GM23338 (cell line): ENCODE results near the gene PHC3. TPM values are rescaled to one million over a fixed set of nuclear protein-coding genes. Genes with fewer than 3 reads are reported as not detected.
A peak's percentile ranks its signal among the peaks of the same experiment; 100 is the strongest.

ENCODE experiments used
- ATAC-seq: fragments of 200-7000 bp; cut with Tn5 transposase; 3 replicates; pipeline ENCODE4 v1.9.1; 2020
- DNase-seq: peaks from one replicate; pipeline ENCODE4 v3.0.0-alpha.2; 2015; ENCODE audit warnings: low spot score
- H2AFZ ChIP-seq: fragments of 200-600 bp; sonication (generic); 2 replicates; pipeline ENCODE4 v1.8.0; 2016; ENCODE audit warnings: antibody characterized with exemption, mild to moderate bottlenecking, moderate library complexity
- H3F3A ChIP-seq: fragments of 200-600 bp; sonication (generic); replicated peaks from 2 replicates; pipeline ENCODE4 v1.8.0; 2017; ENCODE audit warnings: antibody characterized with exemption, mixed run types, low read depth
- H3K27ac ChIP-seq: fragments of 200-600 bp; sonication (generic); 2 replicates; pipeline ENCODE4 v1.6.1; 2016; ENCODE audit warnings: low read depth
- H3K27me3 ChIP-seq: fragments of 200-600 bp; sonication (generic); 2 replicates; pipeline ENCODE4 v1.8.0; 2016; ENCODE audit warnings: mild to moderate bottlenecking, mixed run types, moderate library complexity; ENCODE audit not compliant: insufficient read depth
- H3K36me3 ChIP-seq: fragments of 200-600 bp; sonication (generic); 2 replicates; pipeline ENCODE4 v1.8.0; 2016; ENCODE audit warnings: mild to moderate bottlenecking; ENCODE audit not compliant: insufficient read depth
- H3K4me1 ChIP-seq: fragments of 200-600 bp; sonication (generic); 2 replicates; pipeline ENCODE4 v1.8.0; 2016; ENCODE audit warnings: mild to moderate bottlenecking, moderate library complexity; ENCODE audit not compliant: insufficient read depth
- H3K4me2 ChIP-seq: fragments of 200-600 bp; sonication (generic); 2 replicates; pipeline ENCODE4 v1.7.1; 2017; ENCODE audit warnings: mixed run types
- H3K4me3 ChIP-seq: fragments of 200-600 bp; sonication (generic); 2 replicates; pipeline ENCODE4 v1.6.1; 2016; ENCODE audit warnings: mixed run types
- H3K79me2 ChIP-seq: fragments of 200-600 bp; sonication (generic); replicated peaks from 2 replicates; pipeline ENCODE4 v1.8.0; 2017; ENCODE audit warnings: mild to moderate bottlenecking; ENCODE audit not compliant: insufficient read depth
- H3K9me2 ChIP-seq: fragments of 200-600 bp; sonication (generic); 2 replicates; pipeline ENCODE4 v1.8.0; 2017; ENCODE audit not compliant: insufficient read depth
- H4K20me1 ChIP-seq: fragments of 200-600 bp; sonication (generic); replicated peaks from 2 replicates; pipeline ENCODE4 v1.8.0; 2017; ENCODE audit warnings: mild to moderate bottlenecking; ENCODE audit not compliant: insufficient read depth
- H3K27ac Mint-ChIP-seq: 2 replicates; pipeline ENCODE4 v1.8.0; 2020; ENCODE audit warnings: inconsistent platforms, mild to moderate bottlenecking, moderate library complexity, mixed read lengths
- H3K27me3 Mint-ChIP-seq: 3 replicates; pipeline ENCODE4 v1.8.0; 2022; ENCODE audit warnings: low read depth, mild to moderate bottlenecking, moderate library complexity, mixed read lengths, inconsistent platforms; ENCODE audit not compliant: insufficient read depth, poor library complexity
- H3K36me3 Mint-ChIP-seq: 3 replicates; pipeline ENCODE4 v1.8.0; 2021; ENCODE audit warnings: low read depth, mild to moderate bottlenecking, inconsistent platforms, moderate library complexity, mixed read lengths
- H3K4me1 Mint-ChIP-seq: 3 replicates; pipeline ENCODE4 v1.8.0; 2020; ENCODE audit warnings: mild to moderate bottlenecking, inconsistent platforms, mixed read lengths
- H3K4me3 Mint-ChIP-seq: 3 replicates; pipeline ENCODE4 v1.8.0; 2021; ENCODE audit warnings: moderate library complexity, mild to moderate bottlenecking, inconsistent platforms, mixed read lengths
- H3K9me3 Mint-ChIP-seq: 3 replicates; pipeline ENCODE4 v1.8.0; 2020; ENCODE audit warnings: moderate library complexity, mild to moderate bottlenecking, inconsistent platforms, mixed read lengths
- CREB1 ChIP-seq: fragments of 250-450 bp; sonication (Bioruptor Pico); IDR thresholded peaks from 2 replicates; pipeline ENCODE4 v1.5.0; 2020; ENCODE audit warnings: low read depth, mild to moderate bottlenecking, moderate library complexity
- EZH2 ChIP-seq: fragments of 200-600 bp; sonication (generic); IDR thresholded peaks from one replicate; pipeline ENCODE4 v1.8.0; 2017; ENCODE audit warnings: antibody characterized with exemption, mild to moderate bottlenecking, low read depth; ENCODE audit not compliant: unreplicated experiment
- EZH2phosphoT487 ChIP-seq: fragments of 200-600 bp; sonication (generic); IDR thresholded peaks from one replicate; pipeline ENCODE4 v1.8.1; 2018; ENCODE audit warnings: antibody characterized with exemption; ENCODE audit not compliant: unreplicated experiment
- JUNB ChIP-seq: IDR thresholded peaks from one replicate; pipeline ENCODE4 v1.6.1; 2016; ENCODE audit warnings: antibody characterized with exemption; ENCODE audit not compliant: unreplicated experiment
- NANOG ChIP-seq: IDR thresholded peaks from 2 replicates; pipeline ENCODE4 v1.6.1; 2016; ENCODE audit warnings: antibody characterized with exemption, borderline replicate concordance
- POLR2AphosphoS5 ChIP-seq: IDR thresholded peaks from 2 replicates; pipeline ENCODE4 v1.6.1; 2016; ENCODE audit warnings: antibody characterized with exemption, low read depth
- STAT1 ChIP-seq: IDR thresholded peaks from one replicate; pipeline ENCODE4 v1.6.1; 2016; ENCODE audit warnings: antibody characterized with exemption; ENCODE audit not compliant: unreplicated experiment
- ZNF114 ChIP-seq: fragments of 250-450 bp; sonication (Bioruptor Pico); IDR thresholded peaks from 2 replicates; pipeline ENCODE4 v1.5.0; 2020; ENCODE audit warnings: mild to moderate bottlenecking, moderate library complexity
- ZNF331 ChIP-seq: fragments of 250-450 bp; sonication (Bioruptor Pico); IDR thresholded peaks from 2 replicates; pipeline ENCODE4 v1.5.0; 2020; ENCODE audit warnings: low read depth, mild to moderate bottlenecking, moderate library complexity
- polyA plus RNA-seq: library from polyadenylated mRNA; unstranded; fragments of >200 nt; fragmentation: Nextera tagmentation; extraction: Ambion mirVana; gene quantifications from 2 replicates; pipeline ENCODE4 v1.2.1, GENCODE V29; 2016
- total RNA-seq: library from RNA; depleted of rRNA; stranded (reverse); fragments of >200 nt; shearing (Covaris generic); gene quantifications from 2 replicates; pipeline ENCODE4 v1.2.3, GENCODE V29; 2014
- TF ChIP-seq, protein P1 (sequence below): fragments of 250-450 bp; sonication (Bioruptor Pico); IDR thresholded peaks from 2 replicates; pipeline ENCODE4 v1.5.0; 2020; ENCODE audit warnings: mild to moderate bottlenecking, moderate library complexity
- TF ChIP-seq, protein P2 (sequence below): IDR thresholded peaks from one replicate; pipeline ENCODE4 v1.6.1; 2018; ENCODE audit warnings: antibody characterized with exemption; ENCODE audit not compliant: unreplicated experiment
- TF ChIP-seq, protein P3 (sequence below), 2 experiments: fragments of 200-600 bp in 1 of 2; sonication (generic) in 1 of 2; conservative IDR thresholded peaks; 2 replicates each; pipeline versions ENCODE4 v1.5.1 to v1.6.1; 2016 to 2017; ENCODE audit warnings: antibody characterized with exemption in 2 of 2, low read depth in 2 of 2, mild to moderate bottlenecking in 2 of 2, moderate library complexity in 1 of 2
- TF ChIP-seq, protein P4 (sequence below): IDR thresholded peaks from 2 replicates; pipeline ENCODE4 v1.6.1; 2016; ENCODE audit warnings: antibody characterized with exemption

The PHC3 gene
- total and polyA plus RNA-seq, 2 experiments from 2014 or later: 23.9 to 83.5 TPM

DNA sequence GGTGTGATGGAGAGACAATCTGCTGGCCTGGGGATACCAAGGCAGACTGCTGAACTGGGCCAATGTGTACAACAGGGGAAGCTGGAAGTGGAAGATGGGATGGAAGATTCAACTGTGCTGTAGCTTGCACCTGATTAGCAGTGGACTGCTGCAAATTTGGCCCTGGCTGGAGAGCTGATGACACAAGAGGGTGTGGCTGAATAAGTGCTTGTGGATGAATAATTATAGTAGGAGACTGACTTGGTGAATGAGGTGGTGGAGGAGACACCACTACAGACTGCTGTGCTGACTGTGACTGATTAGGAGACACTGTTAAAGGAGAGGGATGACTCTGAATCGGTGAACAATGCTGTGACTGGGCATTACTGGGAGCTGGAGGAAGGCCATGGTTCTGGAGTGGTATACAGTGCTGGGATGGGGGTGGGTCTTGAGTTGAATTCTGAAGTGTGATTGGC lies 52.5 kb downstream of the PHC3 start:
- peak; percentile 56 for ATAC-seq
- H3K27ac Mint-ChIP-seq: peak overlapping the region; percentile 7; the same call in 1 of the 2 replicates

More for the DNA sequence above, 52.5 kb downstream of the PHC3 start:
- H3K36me3 Mint-ChIP-seq: peaks cover 34% of the 10 kb centered on the region
- DNase-seq: no peak
- Histone ChIP-seq H3K79me2 (no peaks in the 10 kb centered on the region), H2AFZ (no peak overlapping the region), H3K27ac (no peak overlapping the region), H3K4me3 (no peak overlapping the region), H3K36me3 (no peaks in the 10 kb centered on the region), H3K4me2 (no peak overlapping the region), H3F3A (no peaks in the 10 kb centered on the region), H3K27me3 (no peaks in the 10 kb centered on the region), H3K4me1 (no peaks in the 10 kb centered on the region), H4K20me1 (0 out of 2 replicates have a peak, but pooled peaks cover 5% of the 10 kb centered on the region), H3K9me2 (no peaks in the 10 kb centered on the region)
- H3K27me3 Mint-ChIP-seq: no peaks in the 10 kb centered on the region
- H3K4me1 Mint-ChIP-seq: no peaks in the 10 kb centered on the region; the same call in 2 of the 3 replicates
- H3K4me3 Mint-ChIP-seq: no peak overlapping the region
- H3K9me3 Mint-ChIP-seq: no peaks in the 10 kb centered on the region; the same call in 2 of the 3 replicates
- TF ChIP-seq CREB1 (no peak), ZNF114 (CRISPR knock-in tag) (no peak), EZH2phosphoT487 (no peak), JUNB (no peak), POLR2AphosphoS5 (no peak), STAT1 (no peak), ZNF331 (CRISPR knock-in tag) (no peak), EZH2 (no peak), NANOG (no peak)
- TF ChIP-seq, protein P1, sequence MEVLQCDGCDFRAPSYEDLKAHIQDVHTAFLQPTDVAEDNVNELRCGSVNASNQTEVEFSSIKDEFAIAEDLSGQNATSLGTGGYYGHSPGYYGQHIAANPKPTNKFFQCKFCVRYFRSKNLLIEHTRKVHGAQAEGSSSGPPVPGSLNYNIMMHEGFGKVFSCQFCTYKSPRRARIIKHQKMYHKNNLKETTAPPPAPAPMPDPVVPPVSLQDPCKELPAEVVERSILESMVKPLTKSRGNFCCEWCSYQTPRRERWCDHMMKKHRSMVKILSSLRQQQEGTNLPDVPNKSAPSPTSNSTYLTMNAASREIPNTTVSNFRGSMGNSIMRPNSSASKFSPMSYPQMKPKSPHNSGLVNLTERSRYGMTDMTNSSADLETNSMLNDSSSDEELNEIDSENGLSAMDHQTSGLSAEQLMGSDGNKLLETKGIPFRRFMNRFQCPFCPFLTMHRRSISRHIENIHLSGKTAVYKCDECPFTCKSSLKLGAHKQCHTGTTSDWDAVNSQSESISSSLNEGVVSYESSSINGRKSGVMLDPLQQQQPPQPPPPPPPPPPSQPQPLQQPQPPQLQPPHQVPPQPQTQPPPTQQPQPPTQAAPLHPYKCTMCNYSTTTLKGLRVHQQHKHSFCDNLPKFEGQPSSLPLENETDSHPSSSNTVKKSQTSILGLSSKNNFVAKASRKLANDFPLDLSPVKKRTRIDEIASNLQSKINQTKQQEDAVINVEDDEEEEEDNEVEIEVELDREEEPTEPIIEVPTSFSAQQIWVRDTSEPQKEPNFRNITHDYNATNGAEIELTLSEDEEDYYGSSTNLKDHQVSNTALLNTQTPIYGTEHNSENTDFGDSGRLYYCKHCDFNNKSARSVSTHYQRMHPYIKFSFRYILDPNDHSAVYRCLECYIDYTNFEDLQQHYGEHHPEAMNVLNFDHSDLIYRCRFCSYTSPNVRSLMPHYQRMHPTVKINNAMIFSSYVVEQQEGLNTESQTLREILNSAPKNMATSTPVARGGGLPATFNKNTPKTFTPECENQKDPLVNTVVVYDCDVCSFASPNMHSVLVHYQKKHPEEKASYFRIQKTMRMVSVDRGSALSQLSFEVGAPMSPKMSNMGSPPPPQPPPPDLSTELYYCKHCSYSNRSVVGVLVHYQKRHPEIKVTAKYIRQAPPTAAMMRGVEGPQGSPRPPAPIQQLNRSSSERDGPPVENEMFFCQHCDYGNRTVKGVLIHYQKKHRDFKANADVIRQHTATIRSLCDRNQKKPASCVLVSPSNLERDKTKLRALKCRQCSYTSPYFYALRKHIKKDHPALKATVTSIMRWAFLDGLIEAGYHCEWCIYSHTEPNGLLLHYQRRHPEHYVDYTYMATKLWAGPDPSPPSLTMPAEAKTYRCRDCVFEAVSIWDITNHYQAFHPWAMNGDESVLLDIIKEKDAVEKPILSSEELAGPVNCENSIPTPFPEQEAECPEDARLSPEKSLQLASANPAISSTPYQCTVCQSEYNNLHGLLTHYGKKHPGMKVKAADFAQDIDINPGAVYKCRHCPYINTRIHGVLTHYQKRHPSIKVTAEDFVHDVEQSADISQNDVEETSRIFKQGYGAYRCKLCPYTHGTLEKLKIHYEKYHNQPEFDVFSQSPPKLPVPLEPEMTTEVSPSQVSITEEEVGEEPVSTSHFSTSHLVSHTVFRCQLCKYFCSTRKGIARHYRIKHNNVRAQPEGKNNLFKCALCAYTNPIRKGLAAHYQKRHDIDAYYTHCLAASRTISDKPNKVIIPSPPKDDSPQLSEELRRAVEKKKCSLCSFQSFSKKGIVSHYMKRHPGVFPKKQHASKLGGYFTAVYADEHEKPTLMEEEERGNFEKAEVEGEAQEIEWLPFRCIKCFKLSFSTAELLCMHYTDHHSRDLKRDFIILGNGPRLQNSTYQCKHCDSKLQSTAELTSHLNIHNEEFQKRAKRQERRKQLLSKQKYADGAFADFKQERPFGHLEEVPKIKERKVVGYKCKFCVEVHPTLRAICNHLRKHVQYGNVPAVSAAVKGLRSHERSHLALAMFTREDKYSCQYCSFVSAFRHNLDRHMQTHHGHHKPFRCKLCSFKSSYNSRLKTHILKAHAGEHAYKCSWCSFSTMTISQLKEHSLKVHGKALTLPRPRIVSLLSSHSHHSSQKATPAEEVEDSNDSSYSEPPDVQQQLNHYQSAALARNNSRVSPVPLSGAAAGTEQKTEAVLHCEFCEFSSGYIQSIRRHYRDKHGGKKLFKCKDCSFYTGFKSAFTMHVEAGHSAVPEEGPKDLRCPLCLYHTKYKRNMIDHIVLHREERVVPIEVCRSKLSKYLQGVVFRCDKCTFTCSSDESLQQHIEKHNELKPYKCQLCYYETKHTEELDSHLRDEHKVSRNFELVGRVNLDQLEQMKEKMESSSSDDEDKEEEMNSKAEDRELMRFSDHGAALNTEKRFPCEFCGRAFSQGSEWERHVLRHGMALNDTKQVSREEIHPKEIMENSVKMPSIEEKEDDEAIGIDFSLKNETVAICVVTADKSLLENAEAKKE (CRISPR knock-in tag): no peak
- TF ChIP-seq, protein P2, sequence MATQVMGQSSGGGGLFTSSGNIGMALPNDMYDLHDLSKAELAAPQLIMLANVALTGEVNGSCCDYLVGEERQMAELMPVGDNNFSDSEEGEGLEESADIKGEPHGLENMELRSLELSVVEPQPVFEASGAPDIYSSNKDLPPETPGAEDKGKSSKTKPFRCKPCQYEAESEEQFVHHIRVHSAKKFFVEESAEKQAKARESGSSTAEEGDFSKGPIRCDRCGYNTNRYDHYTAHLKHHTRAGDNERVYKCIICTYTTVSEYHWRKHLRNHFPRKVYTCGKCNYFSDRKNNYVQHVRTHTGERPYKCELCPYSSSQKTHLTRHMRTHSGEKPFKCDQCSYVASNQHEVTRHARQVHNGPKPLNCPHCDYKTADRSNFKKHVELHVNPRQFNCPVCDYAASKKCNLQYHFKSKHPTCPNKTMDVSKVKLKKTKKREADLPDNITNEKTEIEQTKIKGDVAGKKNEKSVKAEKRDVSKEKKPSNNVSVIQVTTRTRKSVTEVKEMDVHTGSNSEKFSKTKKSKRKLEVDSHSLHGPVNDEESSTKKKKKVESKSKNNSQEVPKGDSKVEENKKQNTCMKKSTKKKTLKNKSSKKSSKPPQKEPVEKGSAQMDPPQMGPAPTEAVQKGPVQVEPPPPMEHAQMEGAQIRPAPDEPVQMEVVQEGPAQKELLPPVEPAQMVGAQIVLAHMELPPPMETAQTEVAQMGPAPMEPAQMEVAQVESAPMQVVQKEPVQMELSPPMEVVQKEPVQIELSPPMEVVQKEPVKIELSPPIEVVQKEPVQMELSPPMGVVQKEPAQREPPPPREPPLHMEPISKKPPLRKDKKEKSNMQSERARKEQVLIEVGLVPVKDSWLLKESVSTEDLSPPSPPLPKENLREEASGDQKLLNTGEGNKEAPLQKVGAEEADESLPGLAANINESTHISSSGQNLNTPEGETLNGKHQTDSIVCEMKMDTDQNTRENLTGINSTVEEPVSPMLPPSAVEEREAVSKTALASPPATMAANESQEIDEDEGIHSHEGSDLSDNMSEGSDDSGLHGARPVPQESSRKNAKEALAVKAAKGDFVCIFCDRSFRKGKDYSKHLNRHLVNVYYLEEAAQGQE: no peak
- TF ChIP-seq, protein P3, sequence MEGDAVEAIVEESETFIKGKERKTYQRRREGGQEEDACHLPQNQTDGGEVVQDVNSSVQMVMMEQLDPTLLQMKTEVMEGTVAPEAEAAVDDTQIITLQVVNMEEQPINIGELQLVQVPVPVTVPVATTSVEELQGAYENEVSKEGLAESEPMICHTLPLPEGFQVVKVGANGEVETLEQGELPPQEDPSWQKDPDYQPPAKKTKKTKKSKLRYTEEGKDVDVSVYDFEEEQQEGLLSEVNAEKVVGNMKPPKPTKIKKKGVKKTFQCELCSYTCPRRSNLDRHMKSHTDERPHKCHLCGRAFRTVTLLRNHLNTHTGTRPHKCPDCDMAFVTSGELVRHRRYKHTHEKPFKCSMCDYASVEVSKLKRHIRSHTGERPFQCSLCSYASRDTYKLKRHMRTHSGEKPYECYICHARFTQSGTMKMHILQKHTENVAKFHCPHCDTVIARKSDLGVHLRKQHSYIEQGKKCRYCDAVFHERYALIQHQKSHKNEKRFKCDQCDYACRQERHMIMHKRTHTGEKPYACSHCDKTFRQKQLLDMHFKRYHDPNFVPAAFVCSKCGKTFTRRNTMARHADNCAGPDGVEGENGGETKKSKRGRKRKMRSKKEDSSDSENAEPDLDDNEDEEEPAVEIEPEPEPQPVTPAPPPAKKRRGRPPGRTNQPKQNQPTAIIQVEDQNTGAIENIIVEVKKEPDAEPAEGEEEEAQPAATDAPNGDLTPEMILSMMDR (conservative IDR thresholded peaks at IDR 0.05; ENCODE audit: low read depth in 2 of 2): no peak
- TF ChIP-seq, protein P4, sequence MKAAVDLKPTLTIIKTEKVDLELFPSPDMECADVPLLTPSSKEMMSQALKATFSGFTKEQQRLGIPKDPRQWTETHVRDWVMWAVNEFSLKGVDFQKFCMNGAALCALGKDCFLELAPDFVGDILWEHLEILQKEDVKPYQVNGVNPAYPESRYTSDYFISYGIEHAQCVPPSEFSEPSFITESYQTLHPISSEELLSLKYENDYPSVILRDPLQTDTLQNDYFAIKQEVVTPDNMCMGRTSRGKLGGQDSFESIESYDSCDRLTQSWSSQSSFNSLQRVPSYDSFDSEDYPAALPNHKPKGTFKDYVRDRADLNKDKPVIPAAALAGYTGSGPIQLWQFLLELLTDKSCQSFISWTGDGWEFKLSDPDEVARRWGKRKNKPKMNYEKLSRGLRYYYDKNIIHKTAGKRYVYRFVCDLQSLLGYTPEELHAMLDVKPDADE: no peak
